ENCODE measurements around the gene BPIFA3.

Gene BPIFA3

GRCh38 chr20:33255005-33255404, 37.9 kb downstream of the BPIFA3 start:
- Histone ChIP-seq H3K27ac (no peak overlapping the region), H3K27me3 (ENCODE audit: insufficient read depth, low read depth, severe bottlenecking) (no peaks in the 10 kb centered on the region), H3K36me3 (no peaks in the 10 kb centered on the region), H3K4me3 (ENCODE audit: low read depth, low read length) (no peak overlapping the region), H3K9me3 (ENCODE audit: severe bottlenecking) (no peaks in the 10 kb centered on the region)
- DNase-seq: no peak
- no peak for TF ChIP-seq CTCF (IDR thresholded peaks at IDR 0.05; ENCODE audit: low read depth, low read length)

GRCh38 chr20:33257237-33257636, 40.1 kb downstream of the BPIFA3 start:
- no peak for TF ChIP-seq CTCF (IDR thresholded peaks at IDR 0.05; ENCODE audit: low read depth, low read length)
- Histone ChIP-seq H3K27ac (no peak overlapping the region), H3K36me3 (no peaks in the 10 kb centered on the region), H3K9me3 (ENCODE audit: severe bottlenecking) (no peaks in the 10 kb centered on the region), H3K27me3 (ENCODE audit: insufficient read depth, low read depth, severe bottlenecking) (no peaks in the 10 kb centered on the region), H3K4me3 (ENCODE audit: low read depth, low read length) (no peak overlapping the region)
- DNase-seq: no peak

GRCh38 chr20:33259371-33259770, 42.2 kb downstream of the BPIFA3 start:
- Histone ChIP-seq H3K4me3 (ENCODE audit: low read depth, low read length) (no peak overlapping the region), H3K27ac (no peak overlapping the region), H3K27me3 (ENCODE audit: insufficient read depth, low read depth, severe bottlenecking) (no peaks in the 10 kb centered on the region), H3K9me3 (ENCODE audit: severe bottlenecking) (no peaks in the 10 kb centered on the region), H3K36me3 (no peaks in the 10 kb centered on the region)
- TF ChIP-seq CTCF (IDR thresholded peaks at IDR 0.05; ENCODE audit: low read depth, low read length): no peak
- no peak for DNase-seq

GRCh38 chr20:33261465-33261864, 44.3 kb downstream of the BPIFA3 start:
- H3K36me3 ChIP-seq: no peaks in the 10 kb centered on the region
- no peaks in the 10 kb centered on the region for H3K27me3 ChIP-seq (ENCODE audit: insufficient read depth, low read depth, severe bottlenecking)
- H3K27ac ChIP-seq: no peak overlapping the region
- TF ChIP-seq CTCF (IDR thresholded peaks at IDR 0.05; ENCODE audit: low read depth, low read length): no peak
- no peak for DNase-seq
- no peak overlapping the region for H3K4me3 ChIP-seq (ENCODE audit: low read depth, low read length)
- no peaks in the 10 kb centered on the region for H3K9me3 ChIP-seq (ENCODE audit: severe bottlenecking)

GRCh38 chr20:33262658-33263065, 45.5 kb downstream of the BPIFA3 start:
- H3K27ac ChIP-seq: no peak overlapping the region
- no peaks in the 10 kb centered on the region for H3K36me3 ChIP-seq
- H3K4me3 ChIP-seq (ENCODE audit: low read depth, low read length): no peak overlapping the region
- TF ChIP-seq CTCF (IDR thresholded peaks at IDR 0.05; ENCODE audit: low read depth, low read length): peak; percentile 95
- no peaks in the 10 kb centered on the region for H3K27me3 ChIP-seq (ENCODE audit: insufficient read depth, low read depth, severe bottlenecking)
- peak; percentile 80 for DNase-seq
- no peaks in the 10 kb centered on the region for H3K9me3 ChIP-seq (ENCODE audit: severe bottlenecking)

GRCh38 chr20:33263784-33264183, 46.6 kb downstream of the BPIFA3 start:
- Histone ChIP-seq H3K9me3 (ENCODE audit: severe bottlenecking) (no peaks in the 10 kb centered on the region), H3K27me3 (ENCODE audit: insufficient read depth, low read depth, severe bottlenecking) (no peaks in the 10 kb centered on the region), H3K27ac (no peak overlapping the region), H3K4me3 (ENCODE audit: low read depth, low read length) (no peak overlapping the region), H3K36me3 (no peaks in the 10 kb centered on the region)
- no peak for TF ChIP-seq CTCF (IDR thresholded peaks at IDR 0.05; ENCODE audit: low read depth, low read length)
- no peak for DNase-seq

All from WERI-Rb-1 (cell line).